UCSD-AML1 (cell line): Measurements from ENCODE around the gene EPSTI1.
A peak's percentile ranks its signal among the peaks of the same experiment; 100 is the strongest.
"Not testable (repeated sequence)": the region's sequence is repeated elsewhere in the genome, so short reads cannot be mapped to it uniquely, and the experiment has no call there.

Source experiments
- DNase-seq: peaks from one replicate; lab custom pipeline; 2025; ENCODE audit not compliant: unreplicated experiment; lab: John Stamatoyannopoulos, UW

EPSTI1 gene

DNA sequence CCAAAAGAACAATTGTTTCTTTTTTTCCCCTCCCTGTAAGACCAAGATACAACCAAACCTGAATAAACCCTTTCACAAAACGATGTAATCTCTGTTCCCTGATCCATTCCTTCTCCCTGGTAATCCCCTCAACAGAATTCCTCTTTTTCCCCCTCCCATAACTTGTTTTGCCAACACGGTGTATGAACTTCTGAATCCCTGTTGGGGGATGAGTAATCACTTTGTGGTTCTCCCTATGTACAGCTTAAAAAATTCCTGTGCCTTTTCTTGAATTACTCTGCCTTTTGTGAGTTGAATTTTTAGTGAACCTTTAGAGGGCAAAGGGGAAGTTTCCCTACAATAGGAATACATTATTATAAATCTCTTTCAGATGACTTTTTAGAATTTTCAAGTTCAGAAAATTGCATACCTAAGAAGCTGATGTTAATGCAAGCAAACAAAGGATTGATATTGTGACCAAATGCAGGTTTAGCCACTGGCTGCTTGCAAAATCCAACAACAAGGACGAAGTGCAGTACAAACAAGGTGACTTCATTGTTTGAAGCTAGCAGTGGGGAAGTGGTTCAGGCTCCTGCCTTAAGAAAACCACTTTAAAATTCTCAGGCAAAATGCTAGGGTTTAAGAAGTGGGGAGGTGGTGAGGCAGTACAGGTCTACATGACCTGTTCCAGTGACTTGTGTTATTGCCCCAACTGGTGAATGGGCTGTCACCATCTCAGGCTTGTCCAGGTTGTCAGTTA lies 15.0 kb upstream of the EPSTI1 start:
- no peak for DNase-seq

DNA sequence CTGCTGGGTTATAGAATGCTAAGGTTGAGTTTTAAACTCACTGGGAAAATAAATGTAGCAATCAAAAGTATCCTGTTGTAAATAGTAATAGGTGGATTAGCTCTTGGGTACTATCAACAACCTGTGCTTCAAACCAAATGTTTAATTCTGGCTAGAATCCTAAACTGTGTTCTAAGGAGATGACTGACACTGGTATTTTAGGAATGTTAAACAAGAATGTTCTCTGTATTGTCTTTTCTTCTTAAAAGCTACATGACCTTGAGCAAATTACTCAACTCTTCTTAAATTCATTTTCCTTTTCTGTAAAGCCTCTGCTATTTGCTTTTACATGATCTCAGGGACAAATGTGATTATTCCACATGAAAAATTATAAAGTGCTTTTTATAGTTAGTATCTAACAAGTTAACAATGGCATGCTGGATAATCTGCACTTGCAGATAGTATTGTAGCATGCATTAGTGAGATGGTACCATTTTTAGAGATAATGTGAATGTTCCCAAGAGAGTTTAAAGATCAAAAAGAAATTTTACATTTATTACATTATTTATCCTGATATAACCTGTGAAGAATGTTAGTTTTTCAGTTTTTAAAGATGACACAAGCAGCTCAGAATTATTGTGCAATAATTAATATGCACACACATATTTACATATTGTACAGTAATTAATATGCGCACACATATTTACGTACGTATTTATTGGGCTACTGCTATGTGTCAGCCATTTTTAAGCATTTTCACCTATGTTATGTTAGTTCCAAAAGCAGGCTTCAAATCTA lies 13.6 kb upstream of the EPSTI1 start:
- no peak for DNase-seq

DNA sequence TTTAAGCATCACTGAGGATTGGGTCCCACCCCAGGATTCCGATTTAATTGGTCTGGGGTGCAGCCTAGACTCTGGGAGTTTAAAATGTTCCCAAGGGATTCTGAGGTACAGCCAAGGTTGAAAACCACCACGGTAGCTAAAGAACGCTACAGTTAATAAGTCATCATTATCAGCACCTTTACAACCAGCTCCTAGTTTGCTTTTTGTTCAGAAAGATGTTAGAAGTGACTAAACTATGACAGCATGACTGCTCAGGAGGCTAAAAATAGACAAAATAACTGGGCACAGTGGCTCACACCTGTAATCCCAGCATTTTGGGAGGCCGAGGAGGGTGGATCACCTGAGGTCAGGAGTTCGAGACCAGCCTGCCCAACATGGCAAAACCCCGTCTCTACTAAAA lies 11.7 kb upstream of the EPSTI1 start:
- no peak for DNase-seq

DNA sequence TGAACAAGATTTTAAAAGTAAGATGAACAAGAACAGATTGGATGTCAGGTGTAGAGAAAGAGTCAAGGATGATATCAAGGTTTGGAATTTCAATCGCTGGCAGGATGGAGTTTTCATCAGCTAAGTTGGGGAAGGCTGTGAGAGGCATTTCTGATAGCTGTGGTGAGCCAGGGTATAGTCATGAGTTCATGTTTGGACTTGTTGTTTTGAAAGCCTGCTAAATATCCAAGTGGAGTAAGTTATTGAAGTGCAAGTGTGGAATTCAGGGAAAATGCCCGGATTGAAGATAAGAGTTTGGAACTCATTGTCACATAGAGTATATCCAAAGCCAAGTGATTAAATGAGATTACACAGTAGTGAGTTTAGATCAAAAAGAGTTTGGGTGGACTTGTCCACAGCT lies 11.0 kb upstream of the EPSTI1 start:
- no peak for DNase-seq

DNA sequence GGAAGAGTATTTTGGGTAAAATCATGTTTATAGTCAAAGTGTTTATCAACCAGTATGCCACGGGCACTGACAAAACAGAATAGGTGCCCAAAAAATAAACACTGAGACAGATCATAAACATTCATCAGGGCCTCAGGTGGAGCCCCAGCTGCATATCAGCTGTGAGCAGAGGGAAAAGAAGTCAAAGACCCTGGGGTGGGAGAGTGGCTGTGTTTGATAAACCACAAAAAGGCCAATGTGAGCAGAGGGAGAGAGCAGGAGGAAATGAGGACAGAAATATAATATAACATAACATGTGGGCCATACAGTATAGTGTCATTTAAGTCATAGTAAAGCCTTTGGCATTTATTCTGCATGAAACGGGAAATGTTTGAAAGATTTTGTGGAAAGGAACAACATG lies 10.0 kb upstream of the EPSTI1 start:
- no peak for DNase-seq

DNA sequence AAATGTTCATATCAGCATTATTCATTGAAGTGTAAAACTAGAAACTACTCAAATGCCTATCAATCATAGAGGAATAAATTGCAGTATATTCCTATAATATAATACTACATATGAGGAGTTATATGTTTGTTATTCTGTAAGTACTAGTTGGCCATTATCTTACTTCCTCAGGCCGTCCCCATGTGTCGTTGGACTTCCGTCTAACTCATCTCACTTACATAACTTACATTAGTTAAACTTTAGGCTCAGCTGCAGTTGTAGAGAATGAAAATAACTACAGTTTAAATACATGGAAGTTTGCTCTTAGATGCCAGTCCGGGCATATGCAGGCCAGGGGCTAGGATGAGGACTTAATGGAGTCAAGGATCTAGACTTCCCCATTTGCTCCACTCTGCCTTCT lies 8.6 kb upstream of the EPSTI1 start:
- DNase-seq: peak; percentile 22

DNA sequence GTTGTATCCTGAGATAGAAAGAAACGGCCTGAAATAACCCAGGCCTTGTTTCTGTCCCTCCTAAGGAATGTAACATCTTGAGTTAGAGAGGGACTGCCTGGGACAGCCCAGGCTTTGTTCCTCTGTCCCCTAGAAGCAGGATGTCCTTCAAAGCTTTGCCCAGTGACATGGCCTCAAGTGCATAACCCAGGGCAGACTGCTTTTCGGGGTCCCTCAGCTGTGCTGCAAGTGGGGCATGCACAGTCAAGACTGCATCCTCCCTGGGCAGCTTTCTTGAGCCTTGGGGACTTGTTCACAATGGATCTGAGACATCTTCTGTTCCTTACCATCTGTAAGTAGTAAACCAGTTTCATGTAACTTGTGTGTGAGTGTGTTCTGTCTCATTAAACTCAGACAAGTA lies 7.5 kb upstream of the EPSTI1 start:
- no peak for DNase-seq

DNA sequence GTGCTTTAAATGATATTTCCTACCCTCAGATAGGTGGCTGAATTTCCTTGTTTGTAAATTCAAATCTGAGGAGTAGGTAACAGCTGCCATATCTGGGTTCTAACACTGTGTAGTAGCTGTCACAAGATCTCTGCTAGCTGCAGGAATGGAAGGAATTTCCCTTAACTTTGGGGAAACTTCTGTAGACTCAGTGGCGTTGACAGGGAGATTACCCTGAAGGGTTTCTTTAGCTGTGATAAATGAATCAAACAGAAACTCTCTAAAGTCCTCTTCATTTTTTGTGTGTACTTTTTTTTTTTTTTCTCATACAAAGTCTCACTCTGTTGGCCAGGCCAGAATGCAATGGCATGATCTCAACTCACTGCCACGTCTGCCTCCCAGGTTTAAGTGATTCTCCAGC lies 5.3 kb upstream of the EPSTI1 start:
- DNase-seq: no peak

DNA sequence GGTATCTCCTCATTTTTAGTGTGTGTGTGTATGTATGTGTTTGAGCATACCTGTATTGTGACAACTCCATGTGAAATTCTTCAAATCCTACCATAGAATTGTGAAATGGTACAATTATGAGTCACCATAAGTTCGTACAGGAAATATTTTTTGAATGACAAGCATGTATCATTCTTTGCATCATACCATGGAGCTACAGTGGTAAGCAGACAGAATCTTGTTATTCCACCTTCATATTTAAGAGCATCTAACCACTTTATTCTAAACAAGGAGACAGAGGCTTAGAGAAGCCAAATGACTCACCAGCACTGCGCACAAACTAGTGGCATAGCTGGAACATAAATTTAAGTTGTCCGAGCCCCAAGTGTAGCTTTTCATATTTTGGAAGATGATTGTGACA lies 4.5 kb upstream of the EPSTI1 start:
- DNase-seq: no peak

DNA sequence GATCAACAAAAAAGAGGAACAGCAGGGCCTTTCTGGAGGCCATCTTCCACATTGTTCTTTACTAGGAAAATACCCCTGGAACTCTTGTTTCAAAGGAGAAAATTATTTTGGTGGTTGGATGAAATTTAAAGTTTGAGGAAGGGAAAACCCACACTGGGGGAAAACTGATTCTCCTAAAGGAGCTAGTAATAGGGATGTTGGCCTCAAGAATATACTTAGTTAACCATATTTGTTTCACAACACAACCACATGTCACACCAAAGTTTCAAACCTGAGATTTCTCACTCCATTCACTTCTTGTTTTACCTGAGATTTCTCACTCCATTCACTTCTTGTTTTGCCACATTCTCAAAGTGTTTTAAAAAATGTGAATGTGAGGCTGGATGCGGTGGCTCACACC lies 2.8 kb upstream of the EPSTI1 start:
- DNase-seq: no peak

DNA sequence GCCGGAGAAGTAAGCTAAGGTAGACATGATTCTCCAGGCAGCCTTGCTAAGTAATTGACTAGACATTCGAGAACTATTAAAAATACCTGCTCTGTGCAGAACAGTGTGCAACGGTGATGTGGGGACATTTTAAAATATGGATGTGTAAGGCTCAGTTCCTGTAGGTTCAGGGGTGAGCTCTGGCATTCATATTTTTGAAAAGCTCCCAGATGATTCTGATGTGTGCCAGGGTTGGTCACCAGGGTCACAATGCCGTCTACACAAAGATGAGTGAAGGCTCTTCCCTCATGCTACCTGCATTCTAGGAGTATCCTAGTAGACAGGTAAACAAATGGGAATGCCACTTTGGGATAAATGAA lies 702 bp upstream of the EPSTI1 start:
- DNase-seq: peak; percentile 16

DNA sequence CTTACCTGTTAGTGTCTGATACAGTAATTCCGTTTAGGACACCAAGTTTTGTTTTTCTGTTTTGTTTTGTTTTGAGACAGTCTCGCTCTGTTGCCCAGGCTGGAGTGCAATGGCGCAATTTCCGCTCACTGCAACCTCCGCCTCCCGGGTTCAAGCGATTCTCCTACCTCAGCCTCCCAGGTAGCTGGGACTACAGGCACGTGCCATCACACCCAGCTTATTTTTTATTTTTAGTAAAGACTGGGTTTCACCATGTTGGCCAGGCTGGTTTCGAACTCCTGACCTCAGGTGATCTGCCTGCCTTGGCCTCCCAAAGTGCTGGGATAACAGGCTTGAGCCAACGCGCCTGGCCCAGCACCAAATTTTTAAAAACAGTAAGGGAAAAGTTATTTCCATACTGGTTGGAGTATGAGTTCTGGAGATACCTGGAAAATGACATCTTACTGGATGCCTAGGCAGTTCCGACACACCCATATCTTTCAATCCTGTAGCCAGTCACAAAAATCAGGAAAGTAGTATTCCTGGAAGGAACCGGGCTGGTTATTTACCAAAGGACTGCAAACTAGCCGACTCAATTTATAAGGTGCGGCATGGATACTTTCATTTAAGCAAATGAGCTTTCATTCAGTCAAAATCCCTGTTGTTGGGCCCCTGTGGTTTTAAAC lies 676 bp downstream of the EPSTI1 start:
- not testable (repeated sequence) for DNase-seq

DNA sequence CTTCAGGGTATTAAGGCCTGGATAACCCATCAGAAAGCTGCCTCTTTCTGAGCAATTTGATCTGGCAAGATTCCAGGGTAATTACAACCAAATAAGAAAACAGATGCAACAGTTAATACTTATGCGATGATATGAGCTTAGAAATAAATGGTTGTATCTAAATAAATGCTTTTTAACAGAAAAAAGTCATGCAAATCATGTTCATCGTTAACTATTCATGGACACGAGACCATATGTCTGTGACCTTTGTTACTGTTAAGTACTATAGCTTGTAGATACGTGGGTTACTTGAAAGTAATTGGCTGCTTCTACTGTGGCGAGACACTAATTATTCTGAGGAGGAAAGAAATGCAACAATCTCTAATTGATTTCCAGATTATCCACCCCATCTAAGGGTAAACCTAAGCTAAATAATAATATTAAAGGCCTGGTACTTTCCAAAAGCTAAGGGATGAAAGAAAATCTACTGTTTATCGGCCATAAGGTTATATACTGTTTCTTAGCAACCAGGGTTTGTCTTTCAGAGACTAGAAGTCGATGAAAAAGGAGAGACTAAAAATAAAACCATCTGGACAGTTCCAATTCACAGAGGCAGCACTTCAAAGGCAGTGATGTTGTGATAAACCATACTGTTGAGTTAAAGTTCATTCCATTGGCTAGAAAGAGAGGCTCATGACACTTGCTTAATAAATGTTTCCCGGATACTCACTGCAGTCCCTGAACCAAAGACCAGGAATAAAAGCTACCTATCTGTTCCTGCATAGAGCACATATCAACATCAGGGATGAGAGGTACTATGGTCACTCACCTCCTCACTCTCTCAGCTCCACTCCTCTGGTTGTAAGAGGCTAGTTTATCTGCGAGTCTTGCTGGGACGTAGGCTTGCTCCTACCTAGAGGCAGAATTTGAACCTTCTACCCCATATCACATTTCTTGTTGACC lies 1.5 kb downstream of the EPSTI1 start:
- DNase-seq: no peak

DNA sequence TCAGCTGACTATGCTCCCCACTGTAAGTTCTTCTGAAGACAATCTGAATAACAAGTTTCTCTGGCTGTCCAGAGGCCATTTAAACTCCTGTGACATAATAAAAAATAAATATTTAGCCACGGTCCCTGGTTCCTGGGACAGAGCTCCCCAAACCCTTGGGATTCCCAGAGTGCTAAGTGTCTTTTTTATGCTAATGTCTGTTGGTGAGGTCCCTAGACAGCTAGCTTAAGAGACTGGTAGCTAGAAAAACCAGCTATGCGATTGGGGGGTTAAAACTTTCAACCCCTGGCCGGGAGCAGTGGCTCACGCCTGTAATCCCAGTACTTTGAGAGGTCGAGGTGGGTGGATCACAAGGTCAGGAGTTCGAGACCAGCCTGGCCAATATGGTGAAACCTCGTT lies 5.9 kb downstream of the EPSTI1 start:
- DNase-seq: no peak

DNA sequence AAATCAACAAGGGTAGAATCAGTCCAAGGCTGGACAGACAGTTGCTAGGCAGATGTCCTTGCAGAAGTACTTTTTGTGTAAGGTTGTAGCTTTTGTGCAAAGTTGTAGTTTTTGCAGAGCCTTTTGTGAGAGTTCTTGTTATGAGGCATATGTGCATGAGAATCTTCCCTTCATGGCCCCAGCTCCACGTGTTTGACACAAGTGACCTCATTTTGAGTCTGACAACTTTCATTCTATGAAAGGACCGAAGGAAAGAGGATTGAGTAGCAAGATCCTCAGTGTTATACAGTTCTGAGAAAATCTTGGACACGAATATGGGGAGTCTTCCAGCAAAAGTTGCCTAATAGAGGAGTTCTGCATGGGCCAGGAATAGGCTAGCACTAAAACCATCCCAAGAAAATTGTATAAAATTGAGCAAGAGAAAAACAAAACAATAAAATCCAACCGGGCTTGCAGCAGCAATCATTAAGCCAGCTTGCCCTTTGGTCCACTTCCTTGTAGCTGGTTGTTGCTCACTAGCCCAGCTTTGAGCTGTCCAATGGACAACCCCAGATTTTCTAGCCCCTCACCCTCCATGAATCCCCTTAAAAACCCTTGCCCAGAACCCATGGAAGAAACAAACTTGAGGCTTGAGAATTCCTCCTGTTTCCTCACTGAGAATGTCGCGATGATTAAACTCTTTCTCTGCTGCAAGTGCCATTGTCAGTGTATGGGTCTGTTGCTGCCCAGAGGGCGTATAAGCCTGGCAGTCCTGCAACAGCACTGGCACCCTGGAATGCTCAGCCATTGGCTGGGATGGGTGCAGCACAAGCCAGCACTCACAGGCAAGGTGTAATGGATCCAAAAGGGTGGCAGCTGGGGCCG lies 6.5 kb downstream of the EPSTI1 start:
- no peak for DNase-seq

DNA sequence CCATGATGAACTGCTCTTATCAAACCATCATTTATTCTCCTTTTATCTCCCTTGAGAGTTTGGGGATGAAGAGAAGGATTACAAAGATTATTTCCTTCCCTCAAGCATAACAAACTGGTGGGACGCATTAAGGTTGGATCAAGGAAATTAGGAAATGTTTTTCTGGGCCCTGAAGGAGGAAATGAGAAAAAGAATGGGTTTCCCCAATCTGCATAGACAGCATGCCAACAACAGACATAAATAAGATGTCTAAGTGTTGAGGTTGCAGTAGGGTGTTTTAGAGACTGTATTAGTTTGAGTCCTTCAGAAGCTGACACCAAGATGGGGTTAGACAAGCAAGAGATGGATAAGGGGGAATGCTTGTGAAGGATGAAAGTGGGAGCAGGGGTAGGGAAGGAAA lies 7.3 kb downstream of the EPSTI1 start:
- no peak for DNase-seq

DNA sequence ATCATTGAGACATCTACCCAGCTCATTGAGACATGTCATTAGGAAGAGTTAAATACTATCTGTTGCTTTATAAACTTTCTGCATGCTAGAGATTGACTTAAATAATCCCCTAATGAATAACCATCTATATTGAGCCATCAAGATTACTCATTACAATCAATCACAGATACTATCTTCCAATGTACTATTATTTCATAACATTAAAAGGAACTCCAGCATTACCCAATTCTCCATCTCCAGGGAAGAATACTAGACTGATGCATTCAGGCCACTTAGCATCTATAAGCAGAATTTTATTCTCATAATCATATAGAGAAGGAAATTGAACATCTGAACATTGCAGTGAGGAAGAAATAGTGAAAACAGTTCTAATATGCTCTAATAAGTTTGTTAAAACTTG lies 8.0 kb downstream of the EPSTI1 start:
- DNase-seq: no peak

DNA sequence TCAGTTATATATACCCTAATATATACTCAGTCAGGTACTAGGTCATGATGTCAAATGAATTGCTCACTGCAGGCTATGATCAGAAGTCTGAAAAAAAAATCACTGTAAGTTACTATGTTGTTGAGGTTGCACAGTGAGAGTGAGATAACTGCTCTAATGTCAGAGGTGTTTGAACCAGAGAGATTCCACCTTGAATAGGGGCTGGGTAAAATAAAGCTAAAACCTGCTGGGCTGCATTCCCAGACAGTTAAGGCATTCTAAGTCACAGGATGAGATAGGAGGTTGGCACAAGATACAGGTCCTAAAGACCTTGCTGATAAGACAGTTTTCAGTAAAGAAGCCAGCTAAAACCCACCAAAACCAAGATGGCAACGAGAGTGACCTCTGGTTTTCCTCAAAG lies 10.2 kb downstream of the EPSTI1 start:
- no peak for DNase-seq

DNA sequence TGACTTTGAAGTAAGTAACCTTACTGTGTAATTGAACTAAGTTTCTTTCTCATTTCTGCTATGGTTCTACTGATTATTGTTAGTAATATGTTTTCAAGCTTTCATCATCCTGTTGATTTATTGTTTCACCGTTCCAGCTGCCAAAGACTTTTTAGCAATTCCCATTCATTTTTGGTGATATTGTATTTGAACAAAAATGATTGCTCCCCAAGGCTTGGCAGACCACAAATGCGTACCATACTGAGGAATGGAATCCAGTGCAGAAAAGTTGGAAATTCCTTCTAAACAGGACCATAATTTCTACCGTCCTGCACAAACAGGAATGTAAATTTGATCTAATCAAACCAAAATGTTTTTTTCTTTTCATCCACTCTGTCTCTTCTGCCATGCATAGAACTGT lies 10.7 kb downstream of the EPSTI1 start:
- no peak for DNase-seq

DNA sequence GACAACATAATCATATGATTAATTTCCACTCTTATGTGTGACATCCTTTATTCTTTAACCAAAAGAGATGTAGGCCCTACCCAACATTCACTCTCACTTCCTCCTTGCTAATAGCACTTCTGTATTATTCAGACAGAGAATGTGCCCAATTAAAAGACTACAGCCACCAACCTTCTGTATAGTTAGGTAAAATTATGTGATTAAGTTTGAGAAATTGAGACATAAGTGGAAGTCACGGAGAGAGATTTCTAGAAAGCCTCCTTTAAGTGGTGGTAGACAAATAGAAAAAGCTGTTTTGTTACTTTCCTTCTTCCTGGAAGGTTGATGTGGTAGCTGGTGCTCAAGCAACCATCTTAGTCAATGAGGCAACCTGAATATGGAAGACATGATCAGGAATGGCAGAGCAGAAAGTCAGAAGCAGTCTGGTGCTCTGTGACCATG lies 14.8 kb downstream of the EPSTI1 start:
- no peak for DNase-seq
